Measurements from ENCODE around the gene PNPLA1. TPM values are rescaled to one million over a fixed set of nuclear protein-coding genes. Genes with fewer than 3 reads are reported as not detected.
A peak's percentile ranks its signal among the peaks of the same experiment; 100 is the strongest.

Gene PNPLA1
- polyA plus RNA-seq, 1 donor (not counting 4 experiments of a cell fraction or from before 2014, with no cell fraction given), result 0.14 TPM

- Histone ChIP-seq H3K79me2 (ENCODE audit: control insufficient read depth, insufficient read depth, low read length) (no peaks in the 10 kb centered on the region), H3K9me1 (ENCODE audit: control insufficient read depth, extremely low read depth, insufficient read depth, low read length) (no peaks in the 10 kb centered on the region), H2AFZ (ENCODE audit: control insufficient read depth, low read length) (peak overlapping the region; percentile 92), H3K27ac (ENCODE audit: control insufficient read depth, insufficient read depth, low read length) (no peak overlapping the region), H3K9ac (ENCODE audit: control insufficient read depth, extremely low read depth, insufficient read depth, low read length) (peak overlapping the region; percentile 26), H3K4me2 (ENCODE audit: control insufficient read depth, extremely low read depth, insufficient read depth, low read depth, low read length) (peak overlapping the region; percentile 86), H3K27me3 (ENCODE audit: control insufficient read depth, extremely low read depth, insufficient read depth, low read length) (peaks cover 23% of the 10 kb centered on the region), H3K9me3 (ENCODE audit: control insufficient read depth, low read depth, low read length) (no peaks in the 10 kb centered on the region), H3K4me1 (ENCODE audit: control insufficient read depth, extremely low read depth, insufficient read depth, low read length) (peaks cover 5% of the 10 kb centered on the region), H3K4me3 (ENCODE audit: control insufficient read depth in 2 of 3, extremely low read depth in 1 of 3, insufficient read depth in 2 of 3, low read depth in 1 of 3, low read length in 3 of 3) (peak overlapping the region; percentile 7 to 65 (median 57)), H3K36me3 (ENCODE audit: control insufficient read depth in 2 of 2, extremely low read depth in 1 of 2, insufficient read depth in 2 of 2, low read length in 2 of 2) (no peaks in the 10 kb centered on the region), H4K20me1 (ENCODE audit: control insufficient read depth, extremely low read depth, insufficient read depth, low read length) (no peaks in the 10 kb centered on the region)
- no peak for DNase-seq (ENCODE audit: low read depth, low spot score)
- no peak for FAIRE-seq
- dilution Hi-C loops (cut with MboI; ENCODE audit: extremely low pct_ligation_motif_present, low sequenced_read_pairs), result no loop called here
- peak; percentile 49 for TF ChIP-seq EZH2 (IDR thresholded peaks at IDR 0.05; ENCODE audit: low read length)
- TF ChIP-seq CTCF (optimal IDR thresholded peaks at IDR 0.05 in 1 of 3, IDR thresholded peaks at IDR 0.05 in 1 of 3, conservative IDR thresholded peaks at IDR 0.05 in 1 of 3; ENCODE audit: extremely low read depth in 1 of 3, insufficient read depth in 2 of 3, low read length in 3 of 3), result peak; percentile 93 to 98 (median 98)
Measured at GRCh38 chr6:36340618-36341454, 71.0 kb downstream of the PNPLA1 start.

- H3K9ac ChIP-seq (ENCODE audit: control insufficient read depth, extremely low read depth, insufficient read depth, low read length), result no peak overlapping the region
- no peaks in the 10 kb centered on the region for H4K20me1 ChIP-seq (ENCODE audit: control insufficient read depth, extremely low read depth, insufficient read depth, low read length)
- H3K4me1 ChIP-seq (ENCODE audit: control insufficient read depth, extremely low read depth, insufficient read depth, low read length), result peaks cover 5% of the 10 kb centered on the region
- H3K4me2 ChIP-seq (ENCODE audit: control insufficient read depth, extremely low read depth, insufficient read depth, low read depth, low read length), result no peak overlapping the region
- DNase-seq (ENCODE audit: low read depth, low spot score), result no peak
- H3K9me3 ChIP-seq (ENCODE audit: control insufficient read depth, low read depth, low read length), result no peaks in the 10 kb centered on the region
- TF ChIP-seq CTCF (optimal IDR thresholded peaks at IDR 0.05 in 1 of 3, IDR thresholded peaks at IDR 0.05 in 1 of 3, conservative IDR thresholded peaks at IDR 0.05 in 1 of 3; ENCODE audit: extremely low read depth in 1 of 3, insufficient read depth in 2 of 3, low read length in 3 of 3) (no peak), EZH2 (IDR thresholded peaks at IDR 0.05; ENCODE audit: low read length) (no peak)
- H2AFZ ChIP-seq (ENCODE audit: control insufficient read depth, low read length), result no peak overlapping the region
- FAIRE-seq, result no peak
- H3K27me3 ChIP-seq (ENCODE audit: control insufficient read depth, extremely low read depth, insufficient read depth, low read length), result peaks cover 23% of the 10 kb centered on the region
- no peaks in the 10 kb centered on the region for H3K36me3 ChIP-seq (ENCODE audit: control insufficient read depth in 2 of 2, extremely low read depth in 1 of 2, insufficient read depth in 2 of 2, low read length in 2 of 2)
- H3K79me2 ChIP-seq (ENCODE audit: control insufficient read depth, insufficient read depth, low read length), result no peaks in the 10 kb centered on the region
- H3K9me1 ChIP-seq (ENCODE audit: control insufficient read depth, extremely low read depth, insufficient read depth, low read length), result no peaks in the 10 kb centered on the region
- no peak overlapping the region for H3K4me3 ChIP-seq (ENCODE audit: control insufficient read depth in 2 of 3, extremely low read depth in 1 of 3, insufficient read depth in 2 of 3, low read depth in 1 of 3, low read length in 3 of 3)
- H3K27ac ChIP-seq (ENCODE audit: control insufficient read depth, insufficient read depth, low read length), result no peak overlapping the region
- dilution Hi-C loops (cut with MboI; ENCODE audit: extremely low pct_ligation_motif_present, low sequenced_read_pairs), result no loop called here
Measured at GRCh38 chr6:36343109-36343680, 73.3 kb downstream of the PNPLA1 start.

Data from keratinocyte (primary cell).